Retina (tissue), 1 donor: ENCODE measurements around the gene TRAPPC2.
"Not testable (repeated sequence)": the region's sequence is repeated elsewhere in the genome, so short reads cannot be mapped to it uniquely, and the experiment has no call there.

Experiments
- DNase-seq: peaks from one replicate; pipeline ENCODE4 v3.0.0-alpha.2; 2016

The TRAPPC2 gene

GRCh38 chrX:13742397-13743176, 8.2 kb upstream of the TRAPPC2 start:
- no peak for DNase-seq

- DNase-seq: no peak
These were observed 7.3 kb upstream of the TRAPPC2 start for GRCh38 chrX:13741695-13742094.

- no peak for DNase-seq
These were observed 914 bp downstream of the TRAPPC2 start for GRCh38 chrX:13733506-13733905.

- no peak for DNase-seq
These were observed 2.0 kb downstream of the TRAPPC2 start for GRCh38 chrX:13732246-13733067.

- not testable (repeated sequence) for DNase-seq
These were observed 3.9 kb downstream of the TRAPPC2 start for GRCh38 chrX:13730523-13730922.

GRCh38 chrX:13726583-13726982, 7.8 kb downstream of the TRAPPC2 start:
- DNase-seq: not testable (repeated sequence)

- not testable (repeated sequence) for DNase-seq
These were observed 9.5 kb downstream of the TRAPPC2 start for GRCh38 chrX:13724878-13725277.

GRCh38 chrX:13721819-13722519, 12.5 kb downstream of the TRAPPC2 start:
- DNase-seq: no peak

GRCh38 chrX:13721371-13721770, 13.0 kb downstream of the TRAPPC2 start:
- no peak for DNase-seq

GRCh38 chrX:13719192-13719856, 15.1 kb downstream of the TRAPPC2 start:
- DNase-seq: no peak

GRCh38 chrX:13717700-13718472, 16.5 kb downstream of the TRAPPC2 start:
- no peak for DNase-seq

- DNase-seq: no peak
These were observed 17.5 kb downstream of the TRAPPC2 start for GRCh38 chrX:13716905-13717304.

GRCh38 chrX:13716455-13716854, 18.0 kb downstream of the TRAPPC2 start:
- DNase-seq: no peak

- no peak for DNase-seq
These were observed 23.3 kb downstream of the TRAPPC2 start for GRCh38 chrX:13711141-13711540.

- DNase-seq: no peak
These were observed 30.8 kb downstream of the TRAPPC2 start for GRCh38 chrX:13703589-13703988.

GRCh38 chrX:13703135-13703534, 31.3 kb downstream of the TRAPPC2 start:
- no peak for DNase-seq

GRCh38 chrX:13702111-13702789, 32.2 kb downstream of the TRAPPC2 start:
- DNase-seq: no peak

GRCh38 chrX:13700380-13700779, 34.0 kb downstream of the TRAPPC2 start:
- no peak for DNase-seq

- DNase-seq: no peak
These were observed 35.1 kb downstream of the TRAPPC2 start for GRCh38 chrX:13699183-13699826.

GRCh38 chrX:13698432-13698831, 36.0 kb downstream of the TRAPPC2 start:
- DNase-seq: no peak

- DNase-seq: no peak
These were observed 36.4 kb downstream of the TRAPPC2 start for GRCh38 chrX:13697976-13698375.
